HG02981 (cell line): ENCODE data around the gene CFAP46.
"Not testable (repeated sequence)": the region's sequence is repeated elsewhere in the genome, so short reads cannot be mapped to it uniquely, and the experiment has no call there.

ENCODE experiments used
- ATAC-seq: cut with Tn5 transposase; IDR thresholded peaks from one replicate; pipeline ENCODE4 v1.9.1; 2021; ENCODE audit warnings: mild to moderate bottlenecking, moderate library complexity; ENCODE audit not compliant: unreplicated experiment

Gene CFAP46

GRCh38 chr10:132783165-132783939, 159.0 kb downstream of the CFAP46 start:
- ATAC-seq = no peak

DNA sequence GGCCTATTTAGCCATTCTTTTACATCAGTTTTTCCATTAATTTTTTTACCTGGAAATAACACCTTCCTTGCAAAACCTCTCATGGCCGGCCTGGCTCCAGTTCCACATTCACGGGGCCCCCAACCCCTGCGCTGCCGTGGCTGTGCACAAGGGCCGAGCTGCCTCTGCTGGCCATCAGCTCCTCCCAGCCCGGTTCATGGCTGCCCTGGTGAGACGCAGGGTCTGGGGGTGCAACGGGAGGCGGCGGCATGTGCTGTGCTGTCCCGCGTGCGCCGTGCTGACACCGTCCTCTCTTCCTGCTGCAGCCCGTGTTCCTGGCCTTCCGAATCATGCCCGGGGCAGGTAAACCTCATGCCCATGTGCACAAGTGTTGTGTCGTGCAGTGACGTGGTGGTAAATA, 160.8 kb downstream of the CFAP46 start:
- ATAC-seq = no peak

DNA sequence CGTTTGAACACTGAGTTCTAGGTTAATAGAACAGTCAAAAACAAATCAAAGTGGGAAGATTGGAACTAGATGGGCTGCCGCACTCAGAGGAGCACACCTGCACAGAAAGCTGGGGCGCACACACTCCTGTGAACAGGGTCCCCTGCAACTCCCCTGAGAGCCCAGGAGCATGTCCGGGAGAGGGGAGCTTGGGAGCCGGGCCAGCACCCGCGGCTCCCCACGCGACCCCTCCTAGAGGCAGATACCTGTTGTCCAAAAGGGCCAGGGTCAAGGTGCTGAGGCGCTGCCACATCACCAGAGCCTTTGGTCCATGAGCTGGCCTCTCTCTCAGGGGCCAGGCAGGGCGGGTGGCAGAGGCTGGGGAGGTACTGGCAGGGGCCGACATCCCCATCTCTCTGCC, 162.0 kb downstream of the CFAP46 start:
- ATAC-seq = no peak

- ATAC-seq = no peak
Observed at GRCh38 chr10:132779549-132780294, 162.6 kb downstream of the CFAP46 start.

DNA sequence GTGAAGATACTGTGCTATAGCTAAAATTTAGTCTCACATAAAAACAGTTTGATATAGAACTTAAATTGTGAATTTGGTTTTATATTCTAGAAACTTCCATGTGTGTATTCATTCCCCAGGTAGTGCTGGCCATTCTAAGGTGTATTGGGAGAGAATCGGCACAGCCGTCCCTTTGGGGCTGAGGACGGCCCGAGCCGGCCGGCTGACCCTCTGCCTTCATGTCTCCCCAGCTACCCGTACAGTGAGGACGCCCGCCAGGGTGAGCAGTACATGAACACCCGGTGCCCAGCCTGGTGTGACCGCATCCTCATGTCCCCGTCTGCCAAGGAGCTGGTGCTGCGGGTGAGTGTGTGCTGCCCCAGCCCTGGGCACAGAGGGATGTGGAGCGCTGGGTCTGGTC, 164.9 kb downstream of the CFAP46 start:
- no peak for ATAC-seq

- ATAC-seq = no peak
Observed at GRCh38 chr10:132776821-132777220, 165.5 kb downstream of the CFAP46 start.

DNA sequence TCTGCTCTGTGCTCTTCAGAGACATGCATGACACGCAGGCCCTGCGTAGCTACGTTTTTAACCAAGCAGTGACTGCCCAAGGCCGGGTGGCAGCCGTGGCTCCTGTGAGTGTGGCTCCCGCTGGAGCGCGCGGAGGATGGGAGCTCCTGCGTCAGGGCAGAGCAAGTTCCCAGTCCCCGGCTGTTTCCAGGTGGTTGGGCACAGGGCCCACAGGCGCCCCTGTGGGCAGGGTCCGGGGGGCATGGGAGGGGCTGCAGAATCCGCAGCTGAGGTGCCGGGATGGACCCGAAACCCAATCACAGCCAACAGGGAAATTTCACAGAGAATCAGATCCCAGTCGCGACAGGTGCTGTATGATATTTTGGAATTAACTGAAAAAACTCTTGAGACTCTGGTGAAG, 166.2 kb downstream of the CFAP46 start:
- no peak for ATAC-seq

DNA sequence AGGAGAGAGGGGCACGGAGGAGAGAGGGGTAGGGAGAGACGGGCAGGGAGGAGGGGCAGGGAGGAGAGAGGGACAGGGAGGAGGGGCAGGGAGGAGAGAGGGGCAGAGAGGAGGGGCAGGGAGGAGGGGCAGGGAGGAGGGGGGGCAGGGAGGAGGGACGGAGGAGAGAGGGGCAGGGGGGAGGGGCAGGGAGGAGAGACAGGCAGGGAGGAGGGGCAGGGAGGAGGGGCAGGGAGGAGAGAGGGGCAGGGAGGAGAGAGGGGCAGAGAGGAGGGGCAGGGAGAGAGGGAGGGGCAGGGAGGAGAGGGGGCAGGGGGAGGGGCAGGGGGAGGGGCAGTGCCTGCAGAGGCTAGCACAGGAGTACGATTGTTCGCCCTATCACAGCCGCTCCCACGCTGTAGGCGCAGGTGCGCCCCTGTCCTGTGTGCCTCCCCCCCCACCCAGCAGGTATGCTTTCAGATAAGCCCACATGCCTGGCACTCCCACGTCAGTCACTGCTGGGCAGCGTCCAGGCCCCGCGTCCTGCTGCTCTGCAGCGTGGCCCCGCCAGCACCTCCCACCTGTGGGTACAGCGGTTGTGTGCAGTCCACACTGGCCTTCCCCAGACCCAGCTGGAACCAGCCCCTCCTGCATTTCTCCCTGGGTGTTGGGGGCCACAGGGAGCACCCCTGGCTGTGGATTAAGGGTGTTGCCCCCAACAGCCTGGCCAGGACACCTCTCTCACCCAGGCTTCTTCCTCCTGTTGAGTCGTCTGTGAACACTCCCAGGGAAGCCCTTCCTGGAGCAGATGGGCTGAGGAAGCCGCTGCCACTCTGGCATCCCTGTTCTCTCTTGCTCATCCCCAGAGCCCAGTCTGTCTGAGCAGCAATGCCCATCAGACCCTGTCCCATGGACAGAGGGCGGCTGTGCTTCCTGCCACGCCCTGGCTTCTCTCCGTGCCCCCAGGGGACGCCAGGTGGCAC, 167.2 kb downstream of the CFAP46 start:
- ATAC-seq = no peak

GRCh38 chr10:132774181-132774901, 168.0 kb downstream of the CFAP46 start:
- ATAC-seq = no peak

- not testable (repeated sequence) for ATAC-seq
Observed at GRCh38 chr10:132772816-132773215, 169.6 kb downstream of the CFAP46 start.

- no peak for ATAC-seq
Observed at GRCh38 chr10:132770061-132771021, 172.0 kb downstream of the CFAP46 start.

DNA sequence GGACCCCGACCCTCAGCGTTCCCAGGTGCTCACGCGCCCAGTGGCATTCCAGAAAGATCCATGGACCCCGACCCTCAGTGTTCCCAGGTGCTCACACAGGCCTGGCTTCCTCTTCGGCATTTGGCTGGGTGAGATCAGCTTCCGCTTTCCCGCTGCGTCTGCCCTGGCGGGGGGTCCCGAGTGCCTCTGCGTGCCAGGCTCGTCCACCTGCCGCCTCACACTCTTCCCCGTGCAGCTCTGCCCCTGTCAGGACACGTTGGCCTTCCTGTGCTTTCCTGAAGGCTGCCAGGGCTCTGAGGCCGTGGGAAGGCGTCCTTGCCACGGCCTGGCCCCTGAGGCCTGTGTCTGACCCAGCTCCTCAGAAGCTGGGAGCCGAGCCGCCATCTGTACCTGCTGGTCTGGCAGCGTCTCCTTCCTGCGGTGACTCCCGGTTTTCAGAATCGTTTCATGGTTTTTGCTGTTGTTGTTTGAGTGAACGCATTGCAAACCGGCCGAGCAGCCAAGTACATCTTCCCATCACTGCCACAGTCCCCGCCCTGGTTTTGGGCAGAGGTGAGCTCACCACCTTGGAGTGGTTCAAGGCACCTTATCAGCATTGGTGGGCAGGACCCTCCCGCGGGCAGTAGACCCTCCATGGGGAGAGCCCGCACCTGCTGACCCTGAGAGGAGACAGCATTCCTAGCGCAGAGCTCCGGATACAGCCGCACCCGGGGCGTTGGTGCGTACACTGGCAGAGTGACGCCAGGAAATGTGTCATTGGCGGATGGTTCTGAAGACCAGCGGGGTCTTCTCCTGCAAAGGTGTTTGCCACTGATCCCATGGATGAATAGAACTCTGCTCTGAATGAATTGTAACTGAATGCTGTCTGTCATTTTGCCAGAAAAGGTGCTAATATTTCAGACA, 173.8 kb downstream of the CFAP46 start:
- ATAC-seq = no peak

DNA sequence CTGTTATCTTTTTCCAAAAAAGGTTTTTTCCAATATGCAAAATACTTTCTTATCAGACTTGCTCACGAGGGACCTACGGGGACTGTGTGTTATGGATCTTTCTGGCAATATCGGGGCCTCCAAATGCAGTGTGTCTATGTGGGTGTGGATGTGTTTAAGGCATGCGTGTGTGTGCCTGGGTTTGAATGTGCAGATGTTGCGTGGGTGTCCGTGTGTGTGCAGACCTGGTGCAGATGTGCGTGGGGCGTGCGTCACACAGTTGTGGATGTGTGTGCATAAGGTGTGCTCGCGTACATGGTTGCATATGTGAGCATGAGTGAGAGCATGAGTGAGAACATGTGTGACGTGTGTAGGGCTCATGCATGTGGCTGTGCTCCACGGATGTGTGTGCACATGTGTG, 176.1 kb downstream of the CFAP46 start:
- ATAC-seq = no peak

- no peak for ATAC-seq
Observed at GRCh38 chr10:132765435-132765834, 176.9 kb downstream of the CFAP46 start.

- ATAC-seq = no peak
Observed at GRCh38 chr10:132764108-132764507, 178.3 kb downstream of the CFAP46 start.

- ATAC-seq = no peak
Observed at GRCh38 chr10:132763545-132763944, 178.8 kb downstream of the CFAP46 start.

- ATAC-seq = no peak
Observed at GRCh38 chr10:132762267-132762666, 180.1 kb downstream of the CFAP46 start.

GRCh38 chr10:132761395-132762060, 180.8 kb downstream of the CFAP46 start:
- ATAC-seq = no peak
